ENCODE measurements around the gene THBS2. TPM values are rescaled to one million over a fixed set of nuclear protein-coding genes. Genes with fewer than 3 reads are reported as not detected.

Gene THBS2
- total RNA-seq, 2 donors from 2014 or later, result 16.2 to 24.5 TPM

GRCh38 chr6:169244684-169245383 is 8.8 kb downstream of the THBS2 start:
- no peak overlapping the region for H3K27ac ChIP-seq
- H3K36me3 ChIP-seq, result peaks cover 20% of the 10 kb centered on the region
- H3K27me3 ChIP-seq, result no peaks in the 10 kb centered on the region
- TF ChIP-seq CTCF (IDR thresholded peaks at IDR 0.05), result no peak
- no peaks in the 10 kb centered on the region for H3K4me1 ChIP-seq
- no peak for DNase-seq (ENCODE audit: low spot score)
- no peak overlapping the region for H3K4me3 ChIP-seq
- H3K9me3 ChIP-seq, result no peaks in the 10 kb centered on the region

- Histone ChIP-seq H3K4me1 (no peaks in the 10 kb centered on the region), H3K27me3 (no peaks in the 10 kb centered on the region), H3K9me3 (no peaks in the 10 kb centered on the region), H3K4me3 (no peak overlapping the region), H3K36me3 (peaks cover 27% of the 10 kb centered on the region), H3K27ac (no peak overlapping the region)
- TF ChIP-seq CTCF (IDR thresholded peaks at IDR 0.05), result no peak
- DNase-seq (ENCODE audit: low spot score), result no peak
These were observed 10.0 kb downstream of the THBS2 start for GRCh38 chr6:169243661-169244060.

GRCh38 chr6:169243186-169243585 is 10.5 kb downstream of the THBS2 start:
- no peak for TF ChIP-seq CTCF (IDR thresholded peaks at IDR 0.05)
- DNase-seq (ENCODE audit: low spot score), result no peak
- Histone ChIP-seq H3K27me3 (no peaks in the 10 kb centered on the region), H3K27ac (no peak overlapping the region), H3K4me3 (no peak overlapping the region), H3K4me1 (no peaks in the 10 kb centered on the region), H3K9me3 (no peaks in the 10 kb centered on the region), H3K36me3 (peaks cover 25% of the 10 kb centered on the region)

GRCh38 chr6:169241688-169242350 is 11.8 kb downstream of the THBS2 start:
- no peak for DNase-seq (ENCODE audit: low spot score)
- Histone ChIP-seq H3K27me3 (no peaks in the 10 kb centered on the region), H3K9me3 (no peaks in the 10 kb centered on the region), H3K36me3 (peaks cover 12% of the 10 kb centered on the region), H3K4me1 (no peaks in the 10 kb centered on the region), H3K27ac (no peak overlapping the region), H3K4me3 (no peak overlapping the region)
- no peak for TF ChIP-seq CTCF (IDR thresholded peaks at IDR 0.05)

GRCh38 chr6:169240591-169241390 is 12.9 kb downstream of the THBS2 start:
- DNase-seq (ENCODE audit: low spot score), result no peak
- no peak for TF ChIP-seq CTCF (IDR thresholded peaks at IDR 0.05)
- Histone ChIP-seq H3K27ac (no peak overlapping the region), H3K9me3 (no peaks in the 10 kb centered on the region), H3K4me3 (no peak overlapping the region), H3K4me1 (no peaks in the 10 kb centered on the region), H3K27me3 (no peaks in the 10 kb centered on the region), H3K36me3 (peaks cover 9% of the 10 kb centered on the region)
